OCI-M2 (cell line): ENCODE data around the gene ADM.

Source experiments
- DNase-seq: peaks from one replicate; lab custom pipeline; 2025; ENCODE audit not compliant: unreplicated experiment; lab: John Stamatoyannopoulos, UW

Gene ADM

DNA sequence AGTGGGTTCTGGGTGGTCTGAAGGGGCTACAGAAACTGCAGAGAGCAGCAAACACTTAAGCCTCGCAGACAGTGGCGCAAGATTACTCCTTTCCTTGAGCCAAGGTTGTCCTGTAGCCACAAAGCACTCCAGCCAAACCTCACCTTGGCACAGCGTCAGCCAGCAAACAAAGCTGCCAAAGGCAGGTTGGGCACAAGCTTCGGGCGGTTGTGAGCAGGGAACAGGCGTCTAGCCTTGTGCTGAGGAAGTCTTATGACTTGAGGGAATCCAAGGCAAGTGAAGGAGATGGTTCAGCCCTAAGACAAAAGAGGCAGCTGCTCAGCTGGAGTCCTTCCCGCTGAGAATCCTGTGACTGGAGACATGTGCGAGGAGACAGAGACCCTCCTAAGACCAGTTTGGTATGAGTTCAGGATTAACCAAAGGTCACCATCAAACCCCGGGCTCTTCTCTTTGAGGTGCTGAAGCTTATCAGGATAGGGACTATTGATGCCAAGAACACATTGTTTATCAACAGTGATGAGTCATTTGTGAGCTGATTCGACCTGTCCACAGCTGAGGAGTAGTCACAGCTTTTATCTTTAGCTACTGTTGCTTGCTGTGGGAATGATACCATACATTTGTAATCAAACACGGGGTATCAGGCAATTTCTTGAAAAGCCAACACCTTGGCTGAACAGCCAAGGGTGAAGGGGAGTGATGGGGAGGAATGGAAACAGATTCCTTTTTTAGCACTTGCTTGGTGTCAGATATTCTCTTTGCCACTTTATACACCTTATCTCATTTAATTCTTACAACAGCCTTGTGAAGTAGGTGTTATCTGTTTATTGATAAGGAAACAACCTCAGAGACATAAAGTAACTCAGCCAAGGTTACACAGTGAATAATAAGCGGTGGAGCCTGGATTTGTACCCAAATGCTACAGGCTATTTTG, 4.6 kb downstream of the ADM start:
- DNase-seq, result no peak

DNA sequence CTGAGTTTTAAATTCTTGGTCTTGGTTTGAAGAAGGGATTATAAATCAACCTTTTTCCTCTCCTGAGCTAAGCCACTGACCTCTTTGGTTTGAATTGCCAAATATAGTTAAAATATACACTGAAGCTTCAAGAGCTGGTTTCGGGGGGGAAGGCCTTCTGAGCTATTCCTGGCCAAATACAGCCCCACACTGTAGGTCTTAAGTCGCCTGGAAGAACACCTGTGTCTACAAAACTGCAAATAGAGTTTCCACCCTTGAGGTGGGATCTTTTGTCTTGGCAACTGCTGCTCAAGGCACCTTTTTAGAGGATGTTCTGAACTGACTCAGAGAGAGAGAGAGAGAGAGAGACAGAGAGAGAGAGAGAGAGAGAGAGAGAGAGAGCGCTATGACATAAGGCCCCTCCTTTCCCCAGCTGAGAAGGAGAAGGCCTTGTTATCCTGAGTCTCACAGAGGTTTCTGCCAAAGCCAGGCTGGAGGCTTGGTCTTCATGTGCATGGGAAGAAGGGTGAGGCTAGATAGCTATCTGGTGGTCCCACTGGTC, 5.5 kb downstream of the ADM start:
- DNase-seq, result no peak

DNA sequence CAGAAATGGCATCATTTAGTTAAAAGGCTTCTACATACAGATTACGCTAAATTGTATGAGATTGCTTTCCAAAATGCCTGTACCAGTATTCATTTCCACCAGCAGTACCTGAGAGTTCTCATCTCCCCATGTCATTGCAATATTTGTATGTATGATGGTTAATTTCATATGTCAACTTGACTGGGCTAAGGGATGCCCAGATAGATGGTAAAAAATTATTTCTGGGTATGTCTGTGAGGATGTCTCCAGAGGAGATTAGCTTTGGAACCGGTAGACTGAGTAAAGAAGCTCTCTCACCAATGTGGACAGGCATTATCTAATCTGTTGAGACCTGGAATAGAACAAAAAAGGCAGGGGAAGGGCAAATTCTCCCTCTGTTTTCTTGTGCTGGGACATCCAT, 6.9 kb downstream of the ADM start:
- DNase-seq, result no peak

DNA sequence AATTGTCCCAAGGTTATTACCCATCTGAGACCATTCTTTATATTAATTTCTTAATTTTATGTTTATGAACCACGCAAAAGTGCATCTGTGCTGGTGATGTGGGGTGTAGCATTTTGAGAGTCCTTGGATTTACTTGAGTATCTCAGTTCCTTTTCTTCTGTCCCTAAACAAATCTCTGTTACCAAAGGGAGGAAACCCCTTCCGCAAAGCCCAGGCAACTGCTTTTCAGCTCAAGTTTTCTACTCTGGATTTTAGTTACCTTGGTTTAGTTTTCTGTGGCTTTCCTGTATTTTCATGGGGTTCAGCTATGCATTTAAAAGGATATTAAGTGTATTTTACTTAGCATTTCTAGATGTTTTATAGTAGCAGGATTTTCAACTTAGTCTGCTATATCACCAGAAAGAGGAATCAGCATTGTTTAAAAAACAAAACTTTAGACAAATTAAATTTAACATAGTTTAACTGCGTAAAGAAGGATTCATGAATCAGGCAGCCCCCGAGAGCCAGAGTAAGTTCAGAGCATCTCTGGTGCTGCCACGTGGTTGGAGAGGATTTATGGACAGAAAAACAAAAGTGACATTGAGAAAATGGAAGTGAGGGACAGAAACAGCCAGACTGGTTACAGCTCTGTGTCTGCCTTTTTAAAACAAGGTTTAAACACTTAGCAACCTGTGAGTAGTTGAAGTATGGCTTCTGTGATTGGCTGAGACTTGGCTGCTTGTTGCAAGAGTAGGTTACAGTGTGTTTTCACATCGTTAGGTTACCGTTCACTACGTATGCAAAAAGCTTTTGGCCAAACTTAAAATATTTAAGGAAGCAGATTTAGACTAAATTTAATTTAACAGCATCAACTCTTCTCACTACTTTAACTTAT, 9.6 kb downstream of the ADM start:
- no peak for DNase-seq

DNA sequence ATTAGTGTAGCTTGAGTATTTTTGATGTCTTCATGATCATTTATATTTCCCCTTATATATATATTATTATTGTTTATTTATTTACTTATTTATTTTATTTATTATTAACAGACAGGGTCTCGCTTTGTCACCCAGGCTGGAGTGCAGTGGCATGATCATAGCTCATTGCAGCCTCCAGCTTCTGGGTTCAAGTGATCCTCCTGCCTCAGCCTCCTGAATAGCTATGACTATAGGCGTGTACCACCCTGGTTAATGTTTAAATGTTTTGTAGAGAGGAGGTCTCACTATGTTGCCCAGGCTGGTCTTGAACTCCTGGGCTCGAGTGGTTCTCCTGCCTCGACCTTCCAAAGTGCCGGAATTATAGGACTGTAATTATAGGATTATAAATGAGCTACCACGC, 10.2 kb downstream of the ADM start:
- no peak for DNase-seq

DNA sequence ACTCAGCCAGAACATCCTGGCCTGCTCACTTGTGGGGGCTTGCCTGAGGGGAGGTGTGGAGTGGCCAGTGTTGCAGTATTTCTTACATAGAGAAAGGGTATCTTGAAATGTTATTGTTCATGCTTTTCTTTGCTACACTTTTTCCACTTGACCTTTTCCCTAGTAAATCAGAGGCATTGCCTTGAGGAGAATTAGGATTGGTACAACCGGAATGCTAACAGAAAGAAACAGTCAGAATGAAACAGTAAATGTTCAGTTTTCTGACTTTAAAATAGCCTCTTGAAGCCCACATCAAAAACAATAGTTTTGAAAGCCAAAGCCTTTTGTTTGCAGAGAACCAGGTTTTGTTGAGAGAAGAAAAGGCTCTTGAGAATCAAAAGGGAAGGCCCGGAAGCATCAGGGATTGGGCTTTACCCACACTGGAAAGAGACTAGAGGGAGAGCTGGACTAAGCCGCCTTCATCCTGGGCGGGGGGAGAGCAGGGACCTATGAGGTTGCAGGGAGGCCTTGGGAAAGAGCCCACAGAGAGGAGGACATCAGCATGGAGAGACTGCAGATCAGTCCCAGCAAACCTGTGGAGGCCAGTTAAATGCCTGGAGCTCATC, 12.4 kb downstream of the ADM start:
- DNase-seq, result no peak

DNA sequence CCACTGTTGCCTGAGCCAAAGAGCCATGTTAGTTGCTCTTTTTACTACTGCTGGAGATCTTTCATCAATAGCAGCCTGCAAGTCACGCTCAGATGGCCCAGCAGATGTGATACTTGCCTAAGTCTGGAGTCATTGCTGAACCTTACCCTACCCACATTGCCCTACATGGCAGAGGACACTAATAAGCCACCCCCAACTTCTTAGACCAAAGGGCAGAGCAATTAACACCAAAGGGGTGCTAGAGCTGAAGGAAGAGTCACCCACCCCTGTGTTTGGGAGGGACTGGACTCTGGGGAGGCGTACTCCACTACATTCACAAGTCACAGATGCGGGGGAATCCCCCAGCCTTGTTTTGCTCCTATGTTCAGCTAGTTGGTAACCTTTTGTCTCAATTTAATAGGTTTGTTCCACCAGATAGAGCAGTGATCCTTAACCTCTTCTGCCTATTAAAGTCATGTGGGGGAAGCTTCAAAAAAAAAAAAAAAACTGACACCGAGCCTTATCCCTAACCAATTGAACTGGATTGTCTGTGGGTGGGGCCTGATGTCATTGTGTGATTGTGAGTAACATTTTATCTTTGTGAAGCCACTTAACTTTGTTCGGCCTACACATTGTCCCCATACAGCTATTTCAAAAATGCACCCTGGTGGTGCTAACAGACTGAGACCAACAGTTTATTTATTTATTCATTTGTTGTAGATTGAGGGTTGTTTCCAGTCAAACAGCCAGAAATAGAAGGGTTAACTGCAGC, 13.1 kb downstream of the ADM start:
- DNase-seq, result no peak

DNA sequence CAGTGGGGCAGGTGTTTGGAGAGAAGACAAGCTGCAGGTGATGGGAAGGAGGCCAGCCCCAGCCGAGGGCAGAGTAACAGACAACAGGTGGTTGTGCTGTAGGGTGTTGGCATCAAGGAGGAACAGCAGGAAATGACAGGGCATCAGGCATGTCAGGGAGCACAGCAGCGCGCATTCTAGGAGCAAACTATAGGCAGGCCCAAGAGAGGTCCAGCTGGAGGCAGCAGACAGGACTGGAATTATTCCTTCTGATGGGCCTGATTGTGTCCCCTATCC, 13.6 kb downstream of the ADM start:
- no peak for DNase-seq

DNA sequence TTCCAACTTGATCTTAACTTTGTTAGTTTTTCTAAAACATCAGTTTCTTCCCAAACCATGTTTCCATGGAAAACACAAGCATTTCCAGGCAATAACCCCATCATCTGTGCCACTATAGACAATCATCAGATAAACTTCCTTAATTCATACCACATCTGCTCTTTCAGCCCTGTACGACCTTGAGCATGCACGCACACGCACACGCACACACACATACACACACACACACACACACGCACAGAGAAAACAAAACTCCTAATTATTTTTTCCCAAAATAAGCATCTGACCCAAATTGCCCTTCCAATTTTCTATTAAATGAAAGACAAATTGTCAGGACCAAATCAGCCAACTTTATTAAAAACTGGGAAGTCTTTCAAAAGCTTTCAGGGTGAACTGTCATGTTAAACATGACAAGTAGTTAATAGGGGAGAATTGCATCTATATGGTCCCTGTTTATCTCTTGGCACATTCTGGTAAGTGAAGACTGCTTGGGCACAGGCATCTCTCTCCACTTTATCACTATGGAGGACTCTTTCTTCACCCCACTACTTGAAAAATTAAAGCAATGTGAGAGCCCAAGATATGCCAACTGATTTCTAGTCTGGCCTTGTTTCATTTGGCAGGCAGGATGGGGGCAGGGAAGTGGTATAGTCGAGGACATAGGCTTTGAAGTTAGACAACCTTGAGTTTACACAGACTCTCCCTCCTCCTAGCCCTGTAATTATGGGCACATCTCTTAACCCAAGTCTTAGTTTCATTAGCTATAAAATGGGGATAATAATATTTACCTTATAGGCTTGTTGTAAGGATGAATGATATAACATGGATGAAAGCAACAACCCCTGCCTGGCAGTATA, 15.1 kb downstream of the ADM start:
- no peak for DNase-seq

DNA sequence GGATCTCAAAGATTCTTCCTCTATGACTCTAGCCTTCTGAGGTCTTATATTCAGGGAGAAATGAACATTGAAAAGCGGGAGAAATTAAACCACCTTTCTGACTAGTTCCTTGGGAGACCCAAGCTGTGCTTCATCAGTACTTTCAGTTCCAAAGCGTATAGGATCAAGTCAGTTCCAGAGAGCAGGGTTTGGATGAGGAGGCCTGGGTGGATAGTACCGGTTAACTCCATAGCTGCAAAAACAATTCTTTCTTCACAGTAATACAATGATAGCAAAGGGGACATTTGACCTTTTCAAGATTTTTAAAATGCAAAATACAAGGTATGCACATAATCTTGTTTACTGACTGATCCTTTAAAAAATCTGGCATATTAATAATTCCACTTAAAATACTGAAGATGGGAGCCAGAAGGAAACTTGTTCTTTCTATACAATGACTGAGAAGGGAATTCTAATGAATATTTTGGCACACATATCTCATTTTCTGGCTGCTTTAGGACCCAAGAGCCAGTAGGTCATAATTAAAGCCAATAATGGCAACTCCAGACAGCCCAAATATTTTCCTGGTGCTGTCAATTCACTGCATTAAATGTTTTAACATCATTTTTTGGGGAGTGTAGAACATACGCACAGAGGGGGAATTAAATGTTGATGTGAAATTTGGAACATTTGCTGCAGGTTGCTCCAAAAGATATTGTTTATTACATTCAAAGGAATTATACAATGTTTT, 16.0 kb downstream of the ADM start:
- no peak for DNase-seq

DNA sequence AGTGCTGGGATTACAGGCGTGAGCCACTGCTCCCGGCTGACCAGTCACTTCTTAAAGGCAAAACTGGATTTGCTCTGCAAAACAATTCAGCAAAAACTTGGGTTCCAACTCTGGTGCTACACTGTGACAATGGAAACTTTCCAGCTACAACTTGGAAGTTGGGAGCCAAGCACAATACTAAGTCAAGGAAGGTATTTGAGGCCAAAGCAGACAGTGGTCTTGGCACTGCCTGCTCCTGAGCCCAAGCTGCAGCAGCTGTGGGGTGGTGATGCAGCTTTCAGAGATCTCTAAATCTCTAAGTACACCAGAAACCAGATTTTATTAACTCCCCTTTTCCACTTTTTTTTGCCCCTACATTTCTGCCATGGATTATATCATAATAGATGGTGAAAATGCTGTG, 17.5 kb downstream of the ADM start:
- no peak for DNase-seq

DNA sequence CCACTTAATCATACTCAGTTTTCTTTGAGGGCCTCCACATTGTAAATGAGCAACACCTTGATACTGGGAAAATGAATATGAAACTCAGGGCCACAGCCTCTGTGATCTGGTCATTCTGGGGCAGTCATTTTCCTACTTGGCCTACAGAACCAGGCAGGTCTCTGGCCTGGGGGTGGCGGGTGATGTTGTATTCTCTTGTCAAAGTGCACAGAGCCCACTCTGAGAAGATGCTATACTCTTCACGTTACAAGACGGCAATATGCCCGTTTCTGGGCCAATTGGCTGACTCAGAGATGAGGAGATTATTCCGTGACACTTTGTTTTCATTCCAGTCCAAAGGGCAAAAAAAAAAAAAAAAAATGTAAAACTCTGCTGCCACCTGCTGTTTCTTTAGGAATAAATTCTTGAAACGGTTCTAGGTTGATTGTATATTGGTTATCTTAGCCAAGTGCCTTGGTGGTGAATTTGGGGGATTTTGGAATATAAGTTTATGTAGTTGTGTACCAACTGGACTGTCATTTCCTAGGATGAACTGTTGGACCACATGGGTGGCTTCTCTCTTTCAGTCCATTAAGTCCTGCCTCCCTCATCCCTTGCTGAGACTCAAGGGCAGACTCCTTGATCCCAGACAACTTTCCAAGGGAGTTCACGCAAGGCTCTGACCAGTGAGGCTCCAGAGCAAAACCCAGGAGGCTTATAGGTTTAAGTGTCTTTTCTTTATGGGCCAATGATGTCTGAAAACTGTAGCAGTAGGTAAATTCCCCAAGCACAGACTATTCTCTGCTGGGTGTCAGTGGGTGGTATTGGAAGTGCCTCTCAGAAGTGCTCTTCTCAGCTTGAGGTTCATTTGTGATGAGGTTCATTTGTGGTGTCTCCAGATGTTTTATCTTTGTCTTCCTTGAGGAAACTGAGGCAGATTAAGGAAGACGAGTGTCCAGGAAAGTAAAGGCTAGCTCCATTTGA, 18.2 kb downstream of the ADM start:
- DNase-seq, result no peak

DNA sequence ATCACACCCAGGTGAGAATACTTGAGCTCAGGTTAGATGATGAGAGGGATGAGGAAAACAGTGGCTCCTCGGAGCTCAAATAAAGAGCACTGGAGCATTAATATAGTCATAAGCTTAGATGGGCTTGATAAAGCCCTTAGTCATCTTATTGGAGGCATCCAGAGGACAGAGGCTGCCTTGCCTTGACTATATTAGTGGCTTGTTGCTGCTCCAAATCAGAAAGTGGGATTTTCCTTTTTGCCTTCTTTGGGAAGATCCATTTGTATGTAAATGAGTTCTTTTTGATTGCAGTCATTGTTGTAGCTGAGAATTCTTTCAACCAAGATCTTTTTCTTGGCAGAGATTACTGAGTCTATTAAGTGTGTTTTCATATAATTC, 18.9 kb downstream of the ADM start:
- no peak for DNase-seq

DNA sequence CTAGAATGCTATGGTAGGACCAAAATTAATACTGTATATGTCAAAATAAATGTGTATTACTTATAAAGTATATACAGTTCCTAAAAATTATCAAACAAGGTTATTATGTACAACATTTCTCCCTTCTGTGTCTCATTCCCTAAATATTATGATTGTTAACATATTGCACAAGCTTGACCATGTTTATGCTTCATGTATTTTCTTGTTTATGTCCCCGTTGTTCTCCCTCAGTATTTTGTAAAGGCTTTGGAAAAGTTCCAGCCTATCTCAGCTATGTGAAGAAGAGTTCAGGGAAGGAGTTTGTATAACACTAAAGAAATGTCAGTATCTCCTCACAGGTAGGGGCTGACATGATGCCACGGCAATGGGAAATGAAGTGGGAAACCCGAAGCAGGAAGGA, 19.6 kb downstream of the ADM start:
- no peak for DNase-seq

DNA sequence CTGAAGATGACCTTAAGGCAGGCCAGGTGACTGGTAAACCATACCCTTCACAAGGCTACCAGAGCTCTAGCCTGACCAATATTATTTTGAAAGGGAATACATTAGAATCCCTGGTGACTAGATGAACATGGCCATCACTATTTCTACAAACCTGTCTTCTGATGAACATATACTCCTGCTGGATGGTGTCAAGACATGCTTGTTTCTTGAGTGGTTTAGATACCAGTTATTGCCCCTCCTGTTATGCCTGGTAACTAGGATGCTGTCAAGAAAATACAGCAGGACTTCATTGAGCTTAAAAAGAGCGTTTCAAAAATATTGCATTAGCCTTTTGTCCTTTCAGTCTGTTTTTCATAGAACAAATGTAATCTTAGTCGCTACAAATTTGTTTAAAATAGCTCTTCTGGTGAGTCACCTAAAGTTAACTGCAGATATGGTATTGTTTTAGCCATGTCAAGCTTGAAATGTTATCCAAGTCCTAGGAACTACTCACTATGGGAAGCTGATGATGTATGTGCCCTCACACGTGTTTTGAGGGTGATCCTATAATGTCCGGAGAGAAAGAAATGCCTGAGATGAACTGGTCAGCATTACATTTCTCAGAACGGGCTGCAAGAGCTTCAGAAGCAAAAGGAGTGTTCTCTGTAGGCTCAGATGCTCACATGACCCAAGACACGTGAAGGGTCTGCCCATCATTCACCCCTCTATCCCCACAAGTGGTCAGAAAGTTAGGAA, 20.6 kb downstream of the ADM start:
- no peak for DNase-seq

DNA sequence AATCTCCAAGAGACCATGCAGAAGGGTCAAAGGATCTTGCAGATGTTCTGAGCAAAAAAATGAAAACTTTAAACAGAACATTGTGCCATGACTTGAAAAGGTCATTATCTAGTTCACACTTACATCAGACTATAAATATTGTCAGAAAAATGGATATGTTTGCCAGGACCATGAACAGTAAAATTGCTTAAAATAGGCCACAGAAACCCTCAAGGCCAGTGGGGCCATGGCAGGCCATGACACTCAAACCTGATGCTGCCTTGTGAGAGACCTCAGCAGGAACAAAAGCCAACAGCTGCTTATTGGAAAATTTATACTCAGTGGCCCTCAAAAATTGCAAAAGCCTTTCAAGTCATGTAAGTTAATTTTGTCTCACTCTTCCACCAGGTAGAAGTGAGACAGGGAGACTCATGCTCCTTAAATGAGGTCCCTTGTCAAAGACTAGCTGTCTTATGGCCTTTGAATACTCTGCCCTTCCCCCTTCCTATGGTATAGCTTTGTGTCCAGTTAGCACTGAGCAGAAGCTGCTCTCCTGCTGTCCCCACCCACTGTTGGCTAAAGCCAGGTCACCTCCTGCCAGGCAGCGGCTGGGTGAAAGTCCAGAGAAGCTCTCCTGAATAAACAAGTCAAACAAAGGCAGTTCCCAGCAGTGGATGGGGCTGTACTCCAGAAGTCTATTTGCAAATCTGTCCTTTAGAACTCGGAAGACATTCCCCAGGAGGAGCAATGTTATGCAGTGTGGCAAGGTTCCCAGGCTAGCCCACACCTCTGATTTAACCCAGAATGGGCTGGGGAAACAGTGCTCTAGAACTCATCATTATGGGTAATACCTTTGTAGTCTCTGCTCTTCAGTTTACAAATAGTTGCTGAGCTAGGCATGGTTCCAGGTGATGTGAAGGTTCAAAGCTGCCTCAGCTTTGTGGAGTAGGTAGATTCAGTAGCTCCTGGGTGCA, 21.4 kb downstream of the ADM start:
- no peak for DNase-seq

DNA sequence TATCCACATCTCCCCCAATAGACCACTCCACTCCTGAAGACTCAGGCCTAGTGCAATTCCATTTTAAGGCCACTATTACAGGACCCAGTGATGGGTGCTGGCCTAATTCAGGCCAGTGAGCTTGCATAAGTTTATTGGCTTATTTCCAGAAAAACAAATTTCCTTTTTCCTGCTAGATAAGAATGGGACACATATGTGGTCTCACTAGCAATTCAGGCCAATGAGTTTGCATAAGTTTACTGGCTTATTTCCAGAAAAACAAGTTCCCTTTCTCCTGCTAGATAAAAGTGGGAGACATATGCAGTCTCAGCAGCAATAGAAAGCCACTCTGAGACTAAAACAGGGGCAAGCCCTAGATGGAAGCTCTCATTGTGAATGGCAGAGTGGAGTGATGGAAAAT, 22.4 kb downstream of the ADM start:
- no peak for DNase-seq
